Mononuclear cell (primary cell): Measurements from ENCODE around the gene USP17L13. TPM values are rescaled to one million over a fixed set of nuclear protein-coding genes. Genes with fewer than 3 reads are reported as not detected.
"Not testable (repeated sequence)": the region's sequence is repeated elsewhere in the genome, so short reads cannot be mapped to it uniquely, and the experiment has no call there.

Experiments
- H3K27me3 ChIP-seq: 2 replicates; pipeline ENCODE4 v1.6.0; 2011; ENCODE audit warnings: low read length, control low read depth; ENCODE audit not compliant: insufficient read depth
- H3K4me1 ChIP-seq: 2 replicates; pipeline ENCODE4 v1.5.1; 2011; ENCODE audit warnings: mild to moderate bottlenecking, low read length, control low read depth; ENCODE audit not compliant: insufficient read depth
- H3K4me3 ChIP-seq: 2 replicates; pipeline ENCODE4 v1.5.1; 2011; ENCODE audit warnings: mild to moderate bottlenecking, low read length, moderate library complexity
- H3K9me3 ChIP-seq: 2 replicates; pipeline ENCODE4 v1.5.1; 2011; ENCODE audit warnings: low read depth, mild to moderate bottlenecking, control low read depth, low read length
- total RNA-seq: library from RNA; depleted of rRNA; stranded (reverse); fragments of >200 nt; gene quantifications from one replicate; pipeline ENCODE4 v1.2.3, GENCODE V29; 2012

USP17L13 gene
- total RNA-seq, 1 donor = not detected

DNA sequence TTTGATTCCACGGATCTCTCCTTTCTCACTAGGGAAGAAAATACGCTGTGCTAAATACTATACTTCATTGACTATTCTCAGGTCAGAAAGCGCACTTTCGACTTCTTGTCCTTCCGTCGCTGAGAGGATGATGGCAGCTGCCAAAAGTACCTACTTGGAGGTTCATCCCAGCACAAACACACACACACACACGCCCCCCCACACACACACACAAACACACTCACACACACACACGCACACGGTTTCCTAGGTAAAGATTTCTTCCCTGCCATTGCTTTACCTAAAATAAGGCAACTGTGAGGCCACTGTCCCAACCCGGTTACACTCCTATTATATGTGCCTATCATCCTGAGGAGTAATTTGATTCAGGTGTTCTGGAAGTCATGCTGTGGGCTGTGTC is 47.0 kb downstream of the USP17L13 start:
- not testable (repeated sequence) for H3K4me3 ChIP-seq, H3K9me3 ChIP-seq, H3K27me3 ChIP-seq, H3K4me1 ChIP-seq

Other genes starting within 250 kb of the USP17L13 start
- not detected for gene FAM90A26, start 54.5 kb upstream of the USP17L13 start, total RNA-seq
- gene USP17L10, start 14.2 kb upstream of the USP17L13 start, total RNA-seq = not detected
- gene USP17L11, start 9.5 kb upstream of the USP17L13 start, total RNA-seq = not detected
- gene USP17L12, start 4.7 kb upstream of the USP17L13 start, total RNA-seq = not detected
- gene USP17L15, start 9.5 kb downstream of the USP17L13 start, total RNA-seq = not detected
- not detected for gene USP17L17, start 19.0 kb downstream of the USP17L13 start, total RNA-seq
- not detected for gene USP17L18, start 23.7 kb downstream of the USP17L13 start, total RNA-seq
- gene USP17L19, start 28.5 kb downstream of the USP17L13 start, total RNA-seq = not detected
- not detected for gene USP17L20, start 33.2 kb downstream of the USP17L13 start, total RNA-seq
- not detected for gene USP17L21, start 38.0 kb downstream of the USP17L13 start, total RNA-seq
- not detected for gene USP17L22, start 42.7 kb downstream of the USP17L13 start, total RNA-seq
- not detected for gene USP17L24, start 100.3 kb downstream of the USP17L13 start, total RNA-seq
- gene USP17L25, start 105.0 kb downstream of the USP17L13 start, total RNA-seq = not detected
- gene USP17L26, start 109.8 kb downstream of the USP17L13 start, total RNA-seq = not detected
- gene USP17L5, start 114.5 kb downstream of the USP17L13 start, total RNA-seq = not detected
- gene USP17L27, start 119.3 kb downstream of the USP17L13 start, total RNA-seq = not detected
- gene USP17L28, start 124.0 kb downstream of the USP17L13 start, total RNA-seq = not detected
- not detected for gene USP17L29, start 128.7 kb downstream of the USP17L13 start, total RNA-seq
- gene USP17L30, start 138.2 kb downstream of the USP17L13 start, total RNA-seq = not detected
- not detected for gene DEFB131A, start 219.5 kb downstream of the USP17L13 start, total RNA-seq